ENCODE data around the gene INPPL1. TPM values are rescaled to one million over a fixed set of nuclear protein-coding genes. Genes with fewer than 3 reads are reported as not detected.

The INPPL1 gene
- total and polyA plus RNA-seq, 8 donors: 20.9 to 226 (median 99.2) TPM

- DNase-seq: peak in 1 of 2 donors; percentile 21
- 91 to 96% (median 94%) methylated on average over 18 to 21 of the region's 21 CpGs for WGBS, 5 donors
- H3K27me3 ChIP-seq: no peaks in the 10 kb centered on the region
- peaks cover 26 to 35% (median 30%) of the 10 kb centered on the region in 4 donors for H3K4me1 ChIP-seq
- H3K9me3 ChIP-seq: no peaks in the 10 kb centered on the region
- intact Hi-C loops (cut with DNase I; ENCODE audit: low total_unique reads): no loop called here
- peaks cover 76 to 86% (median 81%) of the 10 kb centered on the region in 4 donors for H3K36me3 ChIP-seq
- TF ChIP-seq POLR2A (IDR thresholded peaks at IDR 0.05) (no peak), POLR2AphosphoS5 (IDR thresholded peaks at IDR 0.05) (no peak), CTCF (IDR thresholded peaks at IDR 0.05) (no peak), EP300 (IDR thresholded peaks at IDR 0.05) (no peak)
- no peak overlapping the region for H3K27ac ChIP-seq
- H3K4me3 ChIP-seq: no peak overlapping the region
Observed at GRCh38 chr11:72229925-72230763, 5.6 kb downstream of the INPPL1 start.

DNA sequence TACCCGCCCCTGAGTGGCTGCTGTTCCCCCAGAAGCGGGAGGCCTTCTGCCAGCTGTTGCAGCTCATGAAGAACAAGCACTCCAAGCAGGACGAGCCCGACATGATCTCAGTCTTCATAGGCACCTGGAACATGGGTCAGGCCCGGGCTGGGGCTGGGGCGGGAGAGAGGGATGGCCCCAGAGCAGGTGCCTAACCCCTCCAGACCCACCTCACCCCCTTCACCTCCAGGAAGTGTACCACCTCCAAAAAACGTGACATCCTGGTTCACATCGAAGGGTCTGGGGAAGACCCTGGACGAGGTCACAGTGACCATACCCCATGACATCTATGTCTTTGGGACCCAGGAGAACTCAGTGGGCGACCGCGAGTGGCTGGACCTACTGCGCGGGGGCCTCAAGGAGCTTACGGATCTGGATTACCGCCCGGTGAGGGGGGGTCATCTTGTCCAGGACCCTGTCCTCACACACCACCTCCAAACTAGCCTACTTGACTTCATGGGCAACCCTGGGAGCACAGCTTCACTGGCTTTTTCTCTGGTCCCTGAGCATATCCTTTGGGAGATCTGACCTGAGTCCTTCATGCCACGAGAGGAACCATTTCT, 6.3 kb downstream of the INPPL1 start:
- H3K9me3 ChIP-seq: no peaks in the 10 kb centered on the region
- no peak for TF ChIP-seq POLR2A (IDR thresholded peaks at IDR 0.05)
- no peak for TF ChIP-seq EP300 (IDR thresholded peaks at IDR 0.05)
- no peak for TF ChIP-seq CTCF (IDR thresholded peaks at IDR 0.05)
- no peak for TF ChIP-seq POLR2AphosphoS5 (IDR thresholded peaks at IDR 0.05)
- H3K27me3 ChIP-seq: no peaks in the 10 kb centered on the region
- DNase-seq: peak in 1 of 2 donors; percentile 23
- peaks cover 19 to 35% (median 26%) of the 10 kb centered on the region in 4 donors for H3K4me1 ChIP-seq
- intact Hi-C loops (cut with DNase I; ENCODE audit: low total_unique reads): no loop called here
- no peak overlapping the region for H3K27ac ChIP-seq
- H3K36me3 ChIP-seq: peaks cover 83 to 94% (median 88%) of the 10 kb centered on the region in 4 donors
- WGBS, 5 donors: 90 to 93% (median 92%) methylated on average over 6 to 18 of the region's 18 CpGs
- no peak overlapping the region for H3K4me3 ChIP-seq

DNA sequence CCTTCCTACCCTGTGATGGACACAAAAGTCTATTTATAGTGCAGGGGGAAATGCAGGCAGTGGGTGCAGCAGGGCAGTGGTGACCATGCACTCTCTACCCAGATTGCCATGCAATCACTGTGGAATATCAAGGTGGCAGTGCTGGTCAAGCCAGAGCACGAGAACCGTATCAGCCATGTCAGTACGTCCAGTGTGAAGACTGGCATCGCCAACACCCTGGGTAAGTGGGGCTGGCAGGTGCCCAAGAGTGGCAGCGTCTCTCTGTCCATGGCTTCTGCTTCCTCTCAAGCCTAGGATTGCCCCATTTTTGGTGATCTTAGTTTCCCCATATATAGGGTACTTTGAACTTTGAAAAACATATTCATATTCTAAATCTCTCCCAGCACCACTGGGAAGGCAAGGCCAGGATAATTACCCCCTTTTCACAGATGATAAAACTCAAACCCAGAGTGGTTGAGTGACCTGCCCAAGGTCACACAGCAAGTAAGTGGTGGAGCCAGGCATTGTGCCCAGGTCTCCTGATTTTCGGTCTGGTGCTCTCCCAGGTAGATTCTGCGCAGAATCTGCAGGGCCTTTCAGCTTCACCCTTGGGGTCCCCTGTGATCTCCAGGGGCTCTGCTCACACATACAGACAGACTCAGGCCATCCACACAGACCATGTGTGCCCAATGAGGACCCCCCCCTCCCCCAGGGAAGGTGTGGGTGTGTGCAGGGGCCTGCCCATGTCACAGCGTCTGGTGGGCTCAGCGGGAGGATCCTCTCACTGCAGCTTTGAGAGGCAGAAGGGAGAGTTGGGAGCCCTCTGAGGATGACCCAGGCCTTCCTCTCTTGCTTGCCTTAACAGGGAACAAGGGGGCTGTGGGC, 7.1 kb downstream of the INPPL1 start:
- H3K27me3 ChIP-seq: no peaks in the 10 kb centered on the region
- H3K9me3 ChIP-seq: no peaks in the 10 kb centered on the region
- intact Hi-C loops (cut with DNase I; ENCODE audit: low total_unique reads): no loop called here
- H3K36me3 ChIP-seq: peaks cover 87 to 100% (median 95%) of the 10 kb centered on the region in 4 donors
- TF ChIP-seq CTCF (IDR thresholded peaks at IDR 0.05) (no peak), EP300 (IDR thresholded peaks at IDR 0.05) (no peak), POLR2A (IDR thresholded peaks at IDR 0.05) (no peak), POLR2AphosphoS5 (IDR thresholded peaks at IDR 0.05) (no peak)
- 77 to 89% (median 84%) methylated on average over 7 to 9 of the region's 9 CpGs for WGBS, 5 donors
- no peak overlapping the region for H3K27ac ChIP-seq
- H3K4me1 ChIP-seq: peaks cover 13 to 35% (median 24%) of the 10 kb centered on the region in 4 donors
- H3K4me3 ChIP-seq: no peak overlapping the region
- DNase-seq: no peak
